Skeletal muscle cell (primary cell): Measurements from ENCODE around the gene TTC16.
"Not testable (repeated sequence)": the region's sequence is repeated elsewhere in the genome, so short reads cannot be mapped to it uniquely, and the experiment has no call there.

Source experiments
- DNase-seq: peaks from one replicate; pipeline ENCODE4 v3.0.0-alpha.2; 2010; ENCODE audit warnings: low read depth
- H3K4me3 ChIP-seq: 2 replicates; pipeline ENCODE4 v1.5.1; 2011; ENCODE audit warnings: low read depth, mild to moderate bottlenecking, control low read depth, low read length, moderate library complexity

Gene TTC16

DNA sequence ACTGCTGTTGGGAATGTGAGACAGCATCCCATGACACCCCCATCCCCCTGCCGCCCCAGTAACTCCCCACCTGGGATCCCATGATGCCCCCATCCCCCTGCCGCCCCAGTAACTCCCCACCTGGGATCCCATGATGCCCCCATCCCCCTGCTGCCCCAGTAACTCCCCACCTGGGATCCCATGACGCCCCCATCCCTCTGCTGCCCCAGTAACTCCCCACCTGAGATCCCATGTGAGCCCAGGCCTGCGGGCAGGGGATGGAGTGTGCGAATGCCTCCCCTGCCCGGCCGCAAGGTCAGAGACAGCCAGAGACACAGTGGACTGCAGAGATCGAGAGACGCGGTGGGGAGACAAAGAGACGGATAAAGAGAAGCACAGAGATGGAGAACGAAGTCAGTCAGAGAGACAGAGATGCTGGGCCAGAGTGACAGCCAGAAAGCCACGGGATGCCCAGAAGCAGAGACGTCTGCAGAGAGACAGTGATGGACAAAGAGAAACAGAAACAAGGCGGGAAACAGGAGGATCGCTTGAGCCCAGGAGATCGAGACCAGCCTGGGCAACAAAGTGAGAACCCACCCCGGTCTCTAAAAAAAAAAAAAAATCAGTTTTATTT, 61.6 kb downstream of the TTC16 start:
- DNase-seq = no peak
- H3K4me3 ChIP-seq = no peak overlapping the region

DNA sequence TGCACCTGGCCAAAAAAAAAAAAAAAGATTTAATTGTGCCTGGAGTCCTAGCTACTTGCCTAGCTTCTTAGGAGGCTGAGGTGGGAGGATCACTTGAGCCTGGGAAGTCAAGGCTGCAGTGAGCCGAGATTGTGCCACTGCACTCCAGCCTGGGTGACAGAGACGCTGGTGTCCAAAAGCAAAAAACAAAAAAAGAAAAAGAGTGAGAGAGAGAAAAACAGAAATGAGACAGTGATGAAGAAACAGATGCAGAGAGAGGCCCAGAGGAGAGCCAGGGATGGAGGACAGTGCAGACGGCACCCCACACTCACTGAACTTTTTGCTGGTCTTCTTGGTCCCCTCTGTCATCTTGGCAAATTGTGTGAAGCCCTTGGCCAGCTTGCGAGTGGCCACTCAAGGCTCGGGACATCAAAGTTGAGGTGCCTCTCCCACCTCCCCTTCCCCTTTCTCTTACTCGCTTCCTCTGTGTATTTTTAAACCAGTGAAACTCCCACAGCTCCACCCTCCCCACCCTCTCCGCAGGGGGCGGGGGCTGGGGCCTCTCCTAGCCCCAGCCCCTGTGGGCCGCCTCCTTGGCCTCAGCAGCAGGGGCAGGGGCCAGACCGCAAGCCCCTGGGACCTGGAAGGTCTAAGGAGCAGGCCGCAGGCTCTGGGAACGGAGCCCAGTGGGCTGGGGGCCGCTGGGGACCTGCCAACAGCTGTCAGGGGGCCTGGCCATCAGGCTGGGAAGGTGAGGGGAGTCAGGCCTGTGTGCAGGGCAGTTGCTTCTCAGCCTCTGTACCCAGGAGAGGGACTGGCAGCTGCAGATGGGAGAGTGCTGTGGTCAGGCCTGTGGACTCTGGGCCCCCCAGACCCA, 62.6 kb downstream of the TTC16 start, which contains the start of gene SH2D3C:
Gene SH2D3C, minus strand, starts transcription at position 387 of the 856 bp plus-strand sequence. Its CDS starts 39 bp downstream, at position 348.
- DNase-seq = peak; percentile 54
- no peak within 1 kb of the TSS for H3K4me3 ChIP-seq

DNA sequence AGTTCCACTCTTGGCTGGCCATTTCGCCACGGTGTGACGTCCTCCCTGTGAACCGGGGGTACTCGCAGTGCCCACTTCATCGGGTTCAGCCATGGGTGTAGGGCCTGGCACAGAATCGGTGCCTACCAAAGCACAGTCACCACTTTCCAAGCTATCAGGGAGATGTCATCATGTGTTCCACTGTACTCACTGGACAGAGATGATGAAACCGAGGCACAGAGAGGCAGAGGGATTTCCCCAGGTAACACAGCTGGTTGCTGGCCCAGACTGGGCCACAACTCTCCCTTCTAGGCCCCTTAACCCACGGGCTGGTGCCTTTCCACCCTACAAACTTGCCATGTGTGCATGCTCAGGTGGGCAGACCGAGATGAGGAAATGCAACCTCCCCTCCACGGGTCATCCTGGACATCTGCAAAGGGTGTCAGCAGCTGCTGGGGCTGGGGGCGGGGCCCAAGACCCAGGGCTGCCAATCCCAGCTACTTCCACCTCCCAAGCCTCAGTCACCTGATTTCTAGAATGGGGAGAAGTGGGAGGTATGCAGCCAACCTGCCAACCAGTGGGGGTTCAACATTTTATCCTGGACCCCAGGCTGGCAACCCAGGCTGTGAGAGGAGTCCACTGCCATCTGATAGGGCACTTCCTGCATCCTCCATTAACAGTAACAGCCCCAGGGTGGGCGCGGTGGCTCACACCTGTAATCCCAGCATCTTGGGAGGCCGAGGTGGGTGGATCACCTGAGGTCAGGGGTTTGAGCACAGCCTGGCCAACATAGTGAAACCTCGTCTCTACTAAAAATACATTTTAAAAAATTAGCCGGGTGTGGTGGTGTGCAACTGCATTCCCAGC, 63.5 kb downstream of the TTC16 start:
- no peak overlapping the region for H3K4me3 ChIP-seq
- no peak for DNase-seq

DNA sequence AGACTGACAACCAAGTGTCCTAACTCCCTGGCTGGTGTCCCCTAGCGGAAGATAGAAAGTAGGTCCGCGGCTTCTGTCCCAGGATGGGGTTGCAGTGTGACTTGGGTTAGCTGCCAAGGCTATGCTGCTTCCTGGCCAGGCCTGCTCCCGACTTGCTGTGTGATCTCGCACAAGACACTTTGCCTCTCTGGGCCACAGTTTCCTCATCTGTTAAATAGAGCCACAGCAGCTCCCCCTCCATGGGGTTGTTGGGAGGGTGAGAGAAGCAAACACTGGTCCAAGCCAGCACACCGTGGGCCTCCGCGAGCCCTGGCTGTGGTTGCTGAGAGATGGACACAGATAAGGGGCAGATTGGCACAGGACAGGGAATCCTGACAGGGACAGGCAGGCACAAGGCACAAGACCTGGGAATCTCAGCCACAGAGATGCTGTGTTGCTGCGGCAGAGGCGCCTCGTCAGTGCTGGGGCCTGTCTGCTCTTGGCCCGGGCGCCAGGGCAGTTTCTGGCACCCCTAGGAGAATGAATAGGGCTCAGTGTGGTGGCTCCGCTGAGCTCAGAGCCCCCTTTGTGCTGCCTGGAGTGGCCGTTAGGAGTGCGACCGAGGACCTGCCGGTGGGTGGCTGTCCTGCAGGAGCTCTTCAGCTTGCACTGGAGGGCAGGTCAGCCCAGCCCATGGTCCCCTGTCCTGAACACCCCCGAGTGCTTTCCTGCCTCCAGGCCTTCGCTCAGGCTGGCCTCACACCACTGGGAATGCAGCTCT, 64.4 kb downstream of the TTC16 start:
- no peak overlapping the region for H3K4me3 ChIP-seq
- no peak for DNase-seq

DNA sequence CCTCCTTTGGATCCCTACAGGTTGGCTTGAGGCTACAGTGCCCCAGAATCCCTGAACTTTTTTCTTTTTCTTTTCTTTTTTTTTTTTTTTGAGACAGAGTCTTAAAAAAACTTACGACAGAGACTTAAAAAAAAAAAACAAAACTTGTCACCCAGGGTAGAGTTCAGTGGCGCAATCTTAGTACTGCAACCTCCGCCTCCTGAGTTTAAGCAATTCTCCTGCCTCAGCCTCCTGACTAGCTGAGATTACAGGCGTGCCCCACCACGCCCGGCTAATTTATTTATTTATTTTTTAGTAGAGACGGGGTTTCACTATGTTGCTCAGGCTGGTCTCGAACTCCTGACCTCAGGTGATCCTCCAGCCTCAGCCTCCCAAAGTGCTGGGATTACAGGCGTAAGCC, 65.0 kb downstream of the TTC16 start:
- H3K4me3 ChIP-seq, DNase-seq: not testable (repeated sequence)
